ENCODE results near the gene PRR5L. TPM values are rescaled to one million over a fixed set of nuclear protein-coding genes. Genes with fewer than 3 reads are reported as not detected.

The PRR5L gene
- total and polyA plus RNA-seq, 9 of the 15 experiments (the other 6 are each of a cell fraction or from before 2014, with no cell fraction given), result 0.11 to 0.60 (median 0.36) TPM; not detected in 2

GRCh38 chr11:36346562-36347383, 50.7 kb downstream of the PRR5L start:
- intact Hi-C loops (cut with micrococcal nuclease) (no loop called here), in situ Hi-C loops (cut with MboI) (no loop called here)
- no peaks in the 10 kb centered on the region for H3K9me3 ChIP-seq (replicated peaks; ENCODE audit: control insufficient read depth, insufficient read depth, low read depth, low read length)
- no peak overlapping the region for H3K4me2 ChIP-seq (ENCODE audit: insufficient read depth, low read length)
- no peak for FAIRE-seq
- no peaks in the 10 kb centered on the region for H3K4me1 ChIP-seq (replicated peaks in 1 of 2; ENCODE audit: control insufficient read depth in 2 of 2, insufficient read depth in 2 of 2, low read length in 2 of 2)
- WGBS (ENCODE audit: insufficient coverage, low coverage, missing lambda C conversion rate), result 5% methylated on average over 5 of the region's 5 CpGs
- H3K4me3 ChIP-seq, result no peak overlapping the region
- no TSS peak for BruUV-seq (replicated peaks)
- no peaks in the 10 kb centered on the region for H3K79me2 ChIP-seq (ENCODE audit: control insufficient read depth, insufficient read depth, low read length)
- no peaks in the 10 kb centered on the region for H3K36me3 ChIP-seq (ENCODE audit: control insufficient read depth, insufficient read depth, low read length)
- H3K9ac ChIP-seq (ENCODE audit: insufficient read depth in 1 of 2, low read depth in 2 of 2, low read length in 2 of 2), result no peak overlapping the region
- no peaks in the 10 kb centered on the region for H4K20me1 ChIP-seq (replicated peaks; ENCODE audit: control insufficient read depth, insufficient read depth, low read length)
- no peak for ATAC-seq
- TF ChIP-seq ZNF551 (CRISPR knock-in tag; IDR thresholded peaks at IDR 0.05), result no peak
- TF ChIP-seq ZBTB40 (IDR thresholded peaks at IDR 0.05), result peak; percentile 92
- TF ChIP-seq ZBTB40 (CRISPR knock-in tag; IDR thresholded peaks at IDR 0.05), result peak; percentile 79
- TF ChIP-seq DIDO1 (tag; IDR thresholded peaks at IDR 0.05; ENCODE audit: low read depth), result 0 out of 2 replicates have a peak, but pooled peaks have one; percentile 18
- peaks cover 16 to 32% of the 10 kb centered on the region in 2 experiments; a peak in 4 of 5 replicates for H3K27me3 ChIP-seq (ENCODE audit: control insufficient read depth in 2 of 2, insufficient read depth in 2 of 2, low read length in 2 of 2)
- no peak for DNase-seq (ENCODE audit: extremely low read depth in 1 of 4, low spot score in 3 of 4)
- no peak overlapping the region for H3K27ac ChIP-seq (ENCODE audit: extremely low read depth, low read depth, low read length)
- CTCF ChIA-PET (ENCODE audit: low intra/inter-chr PET ratio), result no interaction called here
- no peaks in the 10 kb centered on the region for H3K9me1 ChIP-seq (ENCODE audit: control insufficient read depth, insufficient read depth, low read length)
- POLR2A ChIA-PET, result interaction anchor here (1.0 to 1.1 kb wide), 2 partner anchors 10 to 17 kb away, joined by 3 read pairs; no protein-coding TSS in a partner anchor
- H2AFZ ChIP-seq (ENCODE audit: low read depth, low read length), result no peak overlapping the region

Measured in K562 (cell line).